Astrocyte of the spinal cord (primary cell): Measurements from ENCODE around the gene TMEM9.
A peak's percentile ranks its signal among the peaks of the same experiment; 100 is the strongest.

Experiments
- DNase-seq: peaks from one replicate; pipeline ENCODE4 v3.0.0; 2011; ENCODE audit warnings: low read depth, low spot score
- H3K4me3 ChIP-seq: 2 replicates; pipeline ENCODE4 v1.5.1; 2011; ENCODE audit warnings: low read depth, mild to moderate bottlenecking, low read length, moderate library complexity
- CTCF ChIP-seq: IDR thresholded peaks from 2 replicates; pipeline ENCODE4 v1.5.1; 2012; ENCODE audit warnings: low read depth, mild to moderate bottlenecking, low read length, inconsistent platforms
- in situ Hi-C: cut with HindIII; loops from 2 replicates; pipeline ENCODE4 v1.10.0; 2017; ENCODE audit warnings: low sequenced_read_pairs

Gene TMEM9

GRCh38 chr1:201190005-201190404 is 35.7 kb upstream of the TMEM9 start:
- TF ChIP-seq CTCF: no peak
- H3K4me3 ChIP-seq: no peak overlapping the region
- no peak for DNase-seq
- in situ Hi-C loops: no loop called here

GRCh38 chr1:201189085-201189484 is 34.8 kb upstream of the TMEM9 start:
- no peak overlapping the region for H3K4me3 ChIP-seq
- no peak for TF ChIP-seq CTCF
- in situ Hi-C loops: no loop called here
- no peak for DNase-seq

- in situ Hi-C loops: no loop called here
- no peak for DNase-seq
- TF ChIP-seq CTCF: no peak
- no peak overlapping the region for H3K4me3 ChIP-seq
These were observed 31.9 kb upstream of the TMEM9 start for GRCh38 chr1:201186192-201186591.

GRCh38 chr1:201185527-201186128 is 31.4 kb upstream of the TMEM9 start:
- in situ Hi-C loops: no loop called here
- H3K4me3 ChIP-seq: no peak overlapping the region
- TF ChIP-seq CTCF: no peak
- DNase-seq: no peak

GRCh38 chr1:201185123-201185453 is 30.8 kb upstream of the TMEM9 start:
- in situ Hi-C loops: no loop called here
- DNase-seq: no peak
- H3K4me3 ChIP-seq: no peak overlapping the region
- no peak for TF ChIP-seq CTCF

GRCh38 chr1:201184307-201185122 is 30.2 kb upstream of the TMEM9 start:
- H3K4me3 ChIP-seq: no peak overlapping the region
- TF ChIP-seq CTCF: peak; percentile 61
- in situ Hi-C loops: no loop called here
- DNase-seq: peak; percentile 65
